ENCODE measurements around the gene RYR2.
"Not testable (repeated sequence)": the region's sequence is repeated elsewhere in the genome, so short reads cannot be mapped to it uniquely, and the experiment has no call there.

GRCh38 chr1:237277994-237278393, 236.0 kb downstream of the RYR2 start:
- not testable (repeated sequence) for TF ChIP-seq CTCF, POLR2A (IDR thresholded peaks at IDR 0.05)

Data from heart left ventricle (tissue), 13 donors.